SW480 (cell line): ENCODE measurements around the gene MACO1.
"Not testable (repeated sequence)": the region's sequence is repeated elsewhere in the genome, so short reads cannot be mapped to it uniquely, and the experiment has no call there.

Experiments
- DNase-seq: peaks from one replicate; pipeline ENCODE4 v3.0.0-alpha.2; 2016; ENCODE audit warnings: low spot score

MACO1 gene

GRCh38 chr1:25430073-25430966 lies at the start of gene MACO1:
TSS of gene MACO1 (plus strand) at chr1:25430897. CDS start at chr1:25431099, 202 bp downstream.
- peak; percentile 92 for DNase-seq

GRCh38 chr1:25382543-25382942 lies 48.2 kb upstream of the MACO1 start:
- not testable (repeated sequence) for DNase-seq

GRCh38 chr1:25383090-25383489 lies 47.6 kb upstream of the MACO1 start:
- DNase-seq, result not testable (repeated sequence)

- DNase-seq, result not testable (repeated sequence)
These were observed 46.8 kb upstream of the MACO1 start for GRCh38 chr1:25383875-25384274.

- not testable (repeated sequence) for DNase-seq
These were observed 43.6 kb upstream of the MACO1 start for GRCh38 chr1:25387096-25387495.

- DNase-seq, result not testable (repeated sequence)
These were observed 42.0 kb upstream of the MACO1 start for GRCh38 chr1:25388691-25389090.

- DNase-seq, result not testable (repeated sequence)
These were observed 41.0 kb upstream of the MACO1 start for GRCh38 chr1:25389721-25390120.

- no peak for DNase-seq
These were observed 37.9 kb upstream of the MACO1 start for GRCh38 chr1:25392841-25393240.

- not testable (repeated sequence) for DNase-seq
These were observed 33.1 kb upstream of the MACO1 start for GRCh38 chr1:25397549-25397948.

GRCh38 chr1:25398079-25398478 lies 32.6 kb upstream of the MACO1 start:
- DNase-seq, result not testable (repeated sequence)

GRCh38 chr1:25402947-25403803 lies 27.5 kb upstream of the MACO1 start:
- not testable (repeated sequence) for DNase-seq

- DNase-seq, result not testable (repeated sequence)
These were observed 24.9 kb upstream of the MACO1 start for GRCh38 chr1:25405731-25406305.

- DNase-seq, result not testable (repeated sequence)
These were observed 20.9 kb upstream of the MACO1 start for GRCh38 chr1:25409641-25410427.

GRCh38 chr1:25412872-25413623 lies 17.6 kb upstream of the MACO1 start:
- DNase-seq, result not testable (repeated sequence)

- DNase-seq, result not testable (repeated sequence)
These were observed 16.5 kb upstream of the MACO1 start for GRCh38 chr1:25414157-25414556.

- DNase-seq, result not testable (repeated sequence)
These were observed 16.1 kb upstream of the MACO1 start for GRCh38 chr1:25414578-25414977.

- not testable (repeated sequence) for DNase-seq
These were observed 13.4 kb upstream of the MACO1 start for GRCh38 chr1:25417280-25417679.

- DNase-seq, result not testable (repeated sequence)
These were observed 11.4 kb upstream of the MACO1 start for GRCh38 chr1:25419339-25419738.

- not testable (repeated sequence) for DNase-seq
These were observed 10.0 kb upstream of the MACO1 start, which contains the start of gene RHCE for GRCh38 chr1:25420715-25421114. TSS of gene RHCE (minus strand) at chr1:25420825. CDS start at chr1:25420786, 39 bp downstream.

- not testable (repeated sequence) for DNase-seq
These were observed 7.5 kb upstream of the MACO1 start for GRCh38 chr1:25423206-25423605.
